GM19351 (cell line): ENCODE data around the gene S1PR4.
"Not testable (repeated sequence)": the region's sequence is repeated elsewhere in the genome, so short reads cannot be mapped to it uniquely, and the experiment has no call there.

ENCODE experiments used
- ATAC-seq: cut with Tn5 transposase; IDR thresholded peaks from one replicate; pipeline ENCODE4 v1.9.1; 2021; ENCODE audit warnings: mild to moderate bottlenecking, moderate library complexity; ENCODE audit not compliant: unreplicated experiment

Gene S1PR4

DNA sequence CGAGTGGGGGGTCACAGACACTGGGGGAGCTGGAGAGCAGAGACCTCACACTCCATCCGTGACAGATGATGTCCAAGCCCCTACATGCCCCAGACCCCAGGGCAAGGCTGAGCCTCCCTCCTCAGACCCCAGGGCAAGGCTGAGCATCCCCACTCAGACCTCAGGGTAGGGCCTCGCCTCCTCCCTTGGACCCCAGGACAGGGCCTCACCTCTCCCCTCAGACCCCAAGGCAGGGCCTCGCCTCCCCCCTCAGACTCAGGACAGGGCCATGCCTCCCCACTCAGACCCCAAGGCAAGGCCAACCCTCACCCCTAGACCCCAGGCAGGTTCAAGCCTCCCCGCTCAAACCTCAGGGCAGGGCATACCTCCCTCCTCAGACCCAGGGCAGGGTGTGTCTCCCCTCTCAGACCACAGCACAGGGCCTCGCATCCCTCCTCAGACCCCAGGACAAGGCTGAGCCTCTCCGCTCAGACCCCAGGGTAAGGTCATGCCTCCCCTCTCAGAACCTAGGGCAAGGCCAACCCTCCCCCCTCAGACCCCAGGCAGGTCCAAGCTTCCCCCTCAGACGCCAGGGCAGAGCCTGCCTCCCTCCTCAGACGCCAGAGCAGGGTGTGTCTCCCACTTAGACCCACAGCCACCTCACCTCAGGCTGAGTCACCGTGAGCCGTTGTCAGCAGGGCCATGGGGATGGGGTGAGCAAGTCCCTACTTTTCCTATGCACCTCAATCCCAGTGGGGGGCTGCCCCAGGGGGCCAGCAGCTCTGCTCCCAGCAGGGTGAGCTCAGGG, 1.7 kb upstream of the S1PR4 start:
- no peak for ATAC-seq

DNA sequence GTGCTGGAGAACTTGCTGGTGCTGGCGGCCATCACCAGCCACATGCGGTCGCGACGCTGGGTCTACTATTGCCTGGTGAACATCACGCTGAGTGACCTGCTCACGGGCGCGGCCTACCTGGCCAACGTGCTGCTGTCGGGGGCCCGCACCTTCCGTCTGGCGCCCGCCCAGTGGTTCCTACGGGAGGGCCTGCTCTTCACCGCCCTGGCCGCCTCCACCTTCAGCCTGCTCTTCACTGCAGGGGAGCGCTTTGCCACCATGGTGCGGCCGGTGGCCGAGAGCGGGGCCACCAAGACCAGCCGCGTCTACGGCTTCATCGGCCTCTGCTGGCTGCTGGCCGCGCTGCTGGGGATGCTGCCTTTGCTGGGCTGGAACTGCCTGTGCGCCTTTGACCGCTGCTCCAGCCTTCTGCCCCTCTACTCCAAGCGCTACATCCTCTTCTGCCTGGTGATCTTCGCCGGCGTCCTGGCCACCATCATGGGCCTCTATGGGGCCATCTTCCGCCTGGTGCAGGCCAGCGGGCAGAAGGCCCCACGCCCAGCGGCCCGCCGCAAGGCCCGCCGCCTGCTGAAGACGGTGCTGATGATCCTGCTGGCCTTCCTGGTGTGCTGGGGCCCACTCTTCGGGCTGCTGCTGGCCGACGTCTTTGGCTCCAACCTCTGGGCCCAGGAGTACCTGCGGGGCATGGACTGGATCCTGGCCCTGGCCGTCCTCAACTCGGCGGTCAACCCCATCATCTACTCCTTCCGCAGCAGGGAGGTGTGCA, 587 bp downstream of the S1PR4 start:
- no peak for ATAC-seq

DNA sequence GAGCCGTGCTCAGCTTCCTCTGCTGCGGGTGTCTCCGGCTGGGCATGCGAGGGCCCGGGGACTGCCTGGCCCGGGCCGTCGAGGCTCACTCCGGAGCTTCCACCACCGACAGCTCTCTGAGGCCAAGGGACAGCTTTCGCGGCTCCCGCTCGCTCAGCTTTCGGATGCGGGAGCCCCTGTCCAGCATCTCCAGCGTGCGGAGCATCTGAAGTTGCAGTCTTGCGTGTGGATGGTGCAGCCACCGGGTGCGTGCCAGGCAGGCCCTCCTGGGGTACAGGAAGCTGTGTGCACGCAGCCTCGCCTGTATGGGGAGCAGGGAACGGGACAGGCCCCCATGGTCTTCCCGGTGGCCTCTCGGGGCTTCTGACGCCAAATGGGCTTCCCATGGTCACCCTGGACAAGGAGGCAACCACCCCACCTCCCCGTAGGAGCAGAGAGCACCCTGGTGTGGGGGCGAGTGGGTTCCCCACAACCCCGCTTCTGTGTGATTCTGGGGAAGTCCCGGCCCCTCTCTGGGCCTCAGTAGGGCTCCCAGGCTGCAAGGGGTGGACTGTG, 1.2 kb downstream of the S1PR4 start:
- no peak for ATAC-seq

DNA sequence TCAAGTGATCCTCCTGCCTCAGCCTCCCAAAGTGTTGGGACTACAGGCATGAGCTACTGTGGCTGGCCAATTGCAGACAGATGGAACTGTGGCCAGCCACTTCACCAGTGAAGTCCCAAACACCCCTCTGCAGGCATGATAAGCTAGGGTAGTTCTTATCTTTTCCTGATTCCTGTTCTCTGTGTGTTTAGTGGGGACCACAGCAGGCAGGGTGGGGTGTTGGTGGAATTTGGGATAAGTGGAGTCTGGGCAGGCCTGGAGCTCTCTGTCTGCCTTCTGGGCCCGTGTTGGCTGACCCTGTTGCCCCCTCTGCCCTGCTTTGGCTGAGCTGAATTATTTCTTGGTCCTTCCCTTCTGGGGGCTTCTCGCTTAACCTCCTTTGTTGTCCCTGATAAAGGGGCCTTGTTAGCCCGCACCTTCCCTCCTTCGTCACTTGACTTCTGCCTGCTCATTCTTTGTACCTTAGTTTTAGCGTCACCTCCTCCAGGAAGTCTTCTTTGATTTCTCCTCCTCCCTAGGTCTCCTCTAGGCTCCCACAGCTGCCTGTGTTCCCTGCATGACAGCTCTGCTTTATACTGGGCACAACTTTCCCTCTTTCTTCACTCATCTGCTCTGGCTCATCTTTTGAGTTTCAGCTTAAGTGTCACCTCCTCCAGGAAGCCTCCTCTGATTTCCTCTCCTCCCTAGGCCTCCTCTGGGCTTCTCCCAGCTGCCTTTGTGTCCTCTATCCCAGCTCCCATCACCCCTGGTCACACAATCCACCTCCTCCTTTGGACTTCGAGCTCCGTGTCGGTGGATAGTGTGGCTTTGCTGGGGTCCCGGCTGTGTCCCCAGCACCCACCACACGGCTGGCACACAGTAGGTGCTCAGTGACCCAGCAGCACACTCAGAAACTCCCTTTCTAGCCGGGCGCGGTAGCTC, 5.4 kb downstream of the S1PR4 start:
- ATAC-seq = no peak

DNA sequence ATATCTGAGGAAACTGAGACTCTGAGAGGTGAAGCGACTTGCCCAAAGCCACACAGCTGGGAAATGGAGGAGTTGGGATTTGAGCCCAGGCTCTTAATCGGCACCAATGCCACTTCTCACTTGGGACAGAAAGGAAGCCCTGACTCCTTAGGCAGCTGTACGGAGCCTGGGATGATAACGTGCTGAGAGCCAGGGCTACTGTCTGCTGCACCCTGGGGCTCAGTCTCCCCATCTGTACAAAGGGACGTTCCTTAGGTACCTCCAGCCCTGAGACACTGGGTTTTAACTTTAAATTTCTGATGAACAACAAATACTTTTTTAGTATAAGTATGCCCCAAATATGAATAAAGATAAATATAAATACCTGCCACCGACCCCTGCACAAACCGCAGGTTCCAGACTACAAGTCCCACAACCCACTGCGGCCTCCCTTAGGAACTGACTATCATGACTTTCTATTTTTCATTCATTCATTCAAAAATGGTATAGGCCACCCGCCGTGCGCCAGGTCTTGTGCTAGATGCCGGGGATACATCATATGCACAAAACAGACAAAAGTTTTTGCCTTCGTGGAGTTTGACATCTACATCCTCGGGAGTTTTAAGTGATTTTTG, 6.4 kb downstream of the S1PR4 start:
- ATAC-seq = no peak

DNA sequence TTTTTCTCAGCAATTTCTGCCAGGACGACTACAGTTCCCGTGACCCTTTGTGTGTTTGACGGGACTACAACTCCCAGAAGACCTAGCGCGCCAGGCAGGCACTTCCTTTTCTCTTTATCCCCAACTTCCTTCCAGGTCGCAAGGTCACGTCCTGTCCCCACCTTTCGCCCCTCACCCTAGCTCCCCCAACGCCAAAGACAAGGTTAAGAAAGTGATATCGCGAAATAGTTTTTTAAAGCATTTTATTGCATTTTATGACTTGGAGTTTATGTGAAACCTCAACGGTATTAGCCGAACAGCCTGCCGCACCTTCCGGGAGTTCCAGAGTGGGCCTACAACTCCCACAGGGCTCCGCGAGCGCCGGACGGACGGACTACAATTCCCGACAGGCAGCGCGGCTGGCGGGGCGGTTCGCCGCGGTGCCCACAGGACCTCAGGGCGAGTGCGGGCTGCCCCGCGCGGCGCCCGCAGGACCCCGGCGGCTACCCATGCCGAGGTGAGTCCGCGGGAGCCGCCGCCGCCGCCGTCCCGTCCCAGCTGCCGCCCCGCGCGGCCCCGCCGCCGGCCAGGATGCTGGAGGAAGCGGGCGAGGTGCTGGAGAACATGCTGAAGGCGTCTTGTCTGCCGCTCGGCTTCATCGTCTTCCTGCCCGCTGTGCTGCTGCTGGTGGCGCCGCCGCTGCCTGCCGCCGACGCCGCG, 7.0 kb downstream of the S1PR4 start, which contains the start of gene NCLN:
TSS of gene NCLN (plus strand) at position 470 of the 699 bp plus-strand sequence. CDS start at position 571, 101 bp downstream.
- peak; percentile 72 for ATAC-seq

DNA sequence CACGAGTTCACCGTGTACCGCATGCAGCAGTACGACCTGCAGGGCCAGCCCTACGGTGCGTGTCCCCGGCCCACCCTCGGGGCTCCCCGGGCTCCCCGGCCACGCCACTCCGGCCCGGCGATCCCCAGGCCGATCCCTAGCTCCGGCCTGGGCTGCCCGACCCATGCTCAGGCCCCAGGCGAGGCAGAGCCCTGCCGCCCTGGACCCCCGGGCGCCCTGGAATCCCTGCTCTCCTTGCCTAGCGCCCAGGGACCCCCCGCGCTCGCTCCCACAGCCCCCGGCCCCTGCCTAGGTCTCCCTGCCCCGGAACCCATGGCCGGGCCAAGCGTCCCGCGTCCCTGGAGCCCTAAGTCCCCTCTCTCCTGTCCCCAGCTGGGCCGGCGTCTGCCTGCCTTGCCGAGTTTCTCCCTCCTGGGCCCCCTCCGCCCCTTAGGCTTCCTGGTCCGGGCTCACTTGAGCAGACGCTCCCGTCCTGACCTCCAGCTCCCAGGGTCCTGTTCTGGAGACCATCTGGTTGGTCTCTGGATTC, 7.7 kb downstream of the S1PR4 start:
- ATAC-seq = peak; percentile 2

DNA sequence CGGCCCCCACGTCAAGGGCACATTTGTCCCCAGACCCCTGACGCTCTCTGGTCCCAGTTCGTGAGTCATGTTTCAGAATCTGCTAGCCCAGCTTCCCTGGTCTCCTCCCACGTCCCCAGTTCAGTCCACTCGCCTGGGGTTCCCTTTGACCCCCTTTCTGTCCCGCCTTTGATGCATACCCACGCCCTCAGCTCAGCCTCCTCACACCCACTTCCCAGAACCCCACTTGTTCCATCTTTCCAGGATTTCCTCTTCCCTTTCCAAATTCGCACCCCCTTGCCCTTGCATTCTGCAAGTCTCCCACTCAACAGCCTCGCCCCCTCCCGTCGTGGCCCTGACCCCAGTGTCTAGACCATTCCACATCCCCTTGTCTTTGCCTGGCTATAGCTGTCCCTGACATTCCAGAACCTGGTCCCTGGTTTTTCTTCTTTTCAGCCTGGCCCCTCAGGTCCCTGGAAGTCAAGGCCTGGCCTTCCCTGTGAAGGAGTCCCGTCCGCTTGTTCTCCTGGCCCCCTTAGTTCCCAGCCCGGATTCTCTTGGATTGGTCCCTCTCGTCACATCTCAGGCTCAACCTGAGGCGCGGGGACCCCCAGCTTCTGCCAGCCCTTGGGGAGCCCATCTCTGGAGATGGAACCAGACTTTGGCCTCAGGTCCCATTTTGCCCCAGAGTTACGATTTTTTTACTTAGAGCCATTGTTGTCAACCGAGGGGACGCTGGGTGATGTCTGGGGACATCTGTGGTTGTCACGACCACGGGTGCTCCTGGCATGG, 8.5 kb downstream of the S1PR4 start:
- ATAC-seq = no peak

DNA sequence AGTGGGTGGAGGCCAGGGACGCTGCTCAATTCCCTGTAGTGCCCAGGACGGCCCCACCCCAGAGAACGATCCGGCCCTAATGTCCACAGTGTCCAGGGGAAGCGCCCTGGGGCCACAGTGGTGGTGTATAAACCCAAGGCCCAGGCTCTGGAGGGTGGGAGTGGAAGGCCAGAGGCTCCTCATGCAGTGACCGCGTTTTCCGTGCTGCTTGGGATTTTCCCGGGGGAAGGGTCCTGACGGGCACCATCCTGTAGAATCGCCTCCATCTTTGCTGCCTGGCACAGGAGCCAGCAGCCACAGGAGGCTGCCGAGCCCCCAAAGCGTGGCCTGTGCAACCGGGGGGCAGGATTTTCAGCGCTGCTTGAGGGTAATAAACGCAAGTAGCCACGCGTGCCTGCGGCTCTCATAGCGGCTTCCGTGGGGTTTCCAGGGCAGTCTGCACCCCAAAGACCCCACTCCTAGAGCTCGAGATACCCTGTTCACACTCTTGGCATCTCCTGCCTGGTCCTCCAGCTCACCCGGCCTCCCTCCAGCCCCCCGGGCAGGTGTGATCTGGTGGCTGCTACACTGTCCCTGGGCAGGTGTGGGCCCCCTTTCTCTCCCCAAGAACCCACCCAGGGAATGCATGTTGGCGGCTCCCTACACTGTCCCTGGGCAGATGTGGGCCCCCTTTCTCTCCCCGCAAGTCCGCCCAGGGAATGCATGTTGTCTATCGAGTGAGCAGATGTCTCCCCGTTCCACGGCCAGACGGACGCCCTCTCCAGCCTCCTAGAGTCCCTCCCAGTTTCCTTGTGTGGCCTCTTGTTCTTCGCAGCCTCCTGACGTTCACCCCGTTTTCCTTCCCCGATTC, 9.3 kb downstream of the S1PR4 start:
- ATAC-seq = no peak

DNA sequence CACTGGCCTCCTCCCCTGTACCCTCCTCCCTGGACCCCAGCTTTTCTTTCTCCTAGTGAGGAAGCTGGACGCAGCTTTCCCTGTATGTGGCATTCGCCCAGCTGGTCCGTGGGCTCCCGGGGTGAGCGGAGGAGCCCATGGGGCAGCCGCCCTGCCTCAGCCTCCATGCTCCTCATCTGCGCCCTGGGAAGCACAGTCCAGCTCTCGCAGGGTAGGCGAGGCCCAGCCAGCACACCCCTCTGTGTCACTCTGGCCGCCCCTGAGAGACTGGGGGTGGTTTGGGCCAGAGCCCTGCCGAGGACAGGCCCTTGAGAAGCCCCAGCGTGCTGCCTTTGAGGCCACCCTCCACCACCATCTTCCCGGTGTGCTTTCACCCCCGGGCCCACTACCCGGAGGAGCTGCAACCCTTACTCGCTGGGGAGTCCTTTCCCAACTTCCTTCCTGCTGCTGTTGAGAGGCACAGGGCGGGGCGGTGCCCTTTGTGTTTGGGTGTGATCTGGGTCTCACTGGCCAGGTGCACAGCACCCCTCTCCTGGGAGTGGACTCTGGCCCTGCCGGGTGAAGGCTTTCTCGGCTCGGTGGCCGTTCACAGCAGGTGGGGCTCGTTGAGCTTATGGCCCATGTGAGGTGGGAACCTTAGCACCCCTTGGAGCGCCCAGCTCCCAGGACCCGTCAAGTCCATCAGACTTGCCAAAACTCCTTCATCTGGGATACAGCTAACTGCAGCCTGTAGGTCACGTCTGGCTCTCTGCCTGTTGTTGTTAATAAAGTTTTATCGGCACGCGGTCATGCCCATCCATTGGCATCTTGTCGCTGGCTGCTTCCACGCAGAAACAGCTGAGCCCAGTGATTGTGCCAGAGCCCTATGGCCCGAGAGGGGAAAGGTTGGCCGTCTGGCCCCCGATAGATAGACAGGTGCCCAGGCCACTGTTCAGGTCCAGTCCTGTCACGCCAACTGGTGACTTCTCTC, 10.3 kb downstream of the S1PR4 start:
- ATAC-seq = no peak

DNA sequence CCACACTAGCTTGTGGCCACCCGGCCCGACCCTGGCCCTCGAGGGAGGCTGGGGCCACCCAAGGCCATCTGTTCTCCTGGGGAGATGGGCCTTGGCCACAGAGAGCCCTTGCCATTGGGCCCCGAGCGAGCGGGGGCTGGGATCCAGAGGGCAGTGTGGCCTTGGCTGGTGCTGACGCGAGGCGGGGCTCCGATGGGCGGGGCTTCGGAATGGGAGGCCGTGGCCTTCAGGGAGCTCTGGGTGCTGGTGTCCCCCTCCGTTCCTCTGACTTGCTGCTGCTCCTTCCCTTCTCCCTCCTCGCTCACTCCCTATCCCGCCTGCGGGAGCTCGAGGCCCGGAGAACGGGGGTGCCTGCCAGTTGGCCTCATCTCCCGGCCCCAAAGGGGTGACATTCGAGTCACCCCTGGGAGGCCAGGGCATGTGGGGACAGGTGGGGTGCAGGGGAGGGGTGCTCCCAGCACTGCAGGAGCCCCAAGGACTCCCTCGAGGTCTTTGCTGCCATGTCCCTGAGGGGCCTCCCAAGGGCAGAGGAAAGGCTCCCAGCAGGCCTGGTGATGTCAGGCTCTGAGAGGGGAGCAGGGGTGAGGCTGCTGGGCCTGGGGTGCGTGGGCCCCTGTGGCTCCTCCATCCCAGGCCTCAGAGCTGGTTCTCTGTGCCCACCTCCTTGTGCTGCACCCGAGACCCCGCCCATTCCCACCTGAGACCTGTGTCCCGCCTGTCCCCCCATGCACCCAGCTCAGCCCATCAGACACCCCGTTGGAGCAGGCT, 11.3 kb downstream of the S1PR4 start:
- ATAC-seq = no peak

DNA sequence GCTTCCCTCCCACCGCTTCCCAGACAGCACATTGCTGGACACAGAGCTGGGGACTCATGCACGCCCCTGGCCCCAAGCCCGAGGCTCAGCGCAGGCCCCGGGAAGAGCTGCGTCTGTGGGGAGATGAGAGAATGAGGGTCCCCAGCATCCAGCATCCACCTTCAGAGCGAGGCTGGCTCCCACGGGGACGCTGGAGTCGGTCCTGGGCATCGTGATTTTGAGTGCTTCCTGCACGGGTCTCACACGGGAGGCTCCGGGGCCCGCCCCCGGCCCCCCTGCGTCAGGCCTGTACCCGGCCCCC, 11.9 kb downstream of the S1PR4 start:
- ATAC-seq = no peak

DNA sequence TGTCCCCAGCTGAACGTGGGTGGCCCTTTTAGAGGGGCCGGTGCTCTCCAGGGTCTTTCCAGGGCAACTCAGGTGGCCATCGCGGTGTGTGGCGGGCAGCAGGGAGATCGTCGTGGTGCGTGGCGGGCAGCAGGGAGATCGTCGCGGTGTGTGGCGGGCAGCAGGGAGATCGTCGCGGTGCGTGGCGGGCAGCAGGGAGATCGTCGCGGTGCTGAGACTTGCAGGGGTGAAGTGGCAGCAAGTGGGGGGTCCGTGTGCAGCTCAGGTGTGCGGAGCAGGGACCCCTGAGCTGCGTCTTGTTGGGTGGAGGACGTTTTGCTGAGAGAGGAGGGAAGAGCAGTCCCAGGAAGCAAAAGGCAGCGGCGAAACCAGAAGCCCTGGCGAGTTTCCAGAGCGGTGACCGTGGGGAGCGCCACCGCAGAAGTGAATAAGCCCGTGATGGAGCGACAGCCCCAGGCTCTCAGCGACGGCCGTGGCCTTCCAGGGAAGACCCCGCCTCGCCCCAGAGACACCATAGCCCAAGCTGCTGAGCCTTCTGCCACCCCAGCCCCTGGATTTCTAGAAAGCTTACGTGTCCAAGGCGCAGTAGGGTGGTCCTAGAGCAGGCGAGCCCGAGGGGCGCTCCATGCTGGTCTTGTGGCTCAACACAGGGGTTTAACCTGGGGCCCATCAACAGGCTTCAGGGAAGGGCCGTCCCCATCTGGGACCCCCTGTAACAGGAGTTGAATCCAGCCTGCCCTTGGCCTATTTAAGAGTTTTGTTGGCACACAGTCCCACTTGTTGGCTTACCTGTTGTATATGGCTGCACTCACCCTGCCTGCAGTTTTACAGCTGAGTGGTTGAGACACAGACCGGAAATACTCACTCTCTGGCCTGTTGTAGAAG, 12.6 kb downstream of the S1PR4 start:
- ATAC-seq = no peak

DNA sequence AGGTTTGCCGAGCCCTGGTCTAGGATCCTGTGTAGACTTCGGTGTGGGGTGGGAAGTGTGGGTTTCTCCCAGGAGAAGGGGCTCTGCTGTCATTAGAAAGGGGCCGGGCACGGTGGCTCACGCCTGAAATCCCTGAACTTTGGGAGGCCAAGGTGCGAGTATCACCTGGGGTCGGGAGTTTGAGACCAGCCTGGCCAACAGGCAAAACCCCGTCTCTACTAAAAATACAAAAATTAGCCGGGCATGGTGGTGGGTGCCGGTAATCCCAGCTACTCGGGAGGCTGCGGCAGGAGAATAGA, 13.2 kb downstream of the S1PR4 start:
- not testable (repeated sequence) for ATAC-seq

DNA sequence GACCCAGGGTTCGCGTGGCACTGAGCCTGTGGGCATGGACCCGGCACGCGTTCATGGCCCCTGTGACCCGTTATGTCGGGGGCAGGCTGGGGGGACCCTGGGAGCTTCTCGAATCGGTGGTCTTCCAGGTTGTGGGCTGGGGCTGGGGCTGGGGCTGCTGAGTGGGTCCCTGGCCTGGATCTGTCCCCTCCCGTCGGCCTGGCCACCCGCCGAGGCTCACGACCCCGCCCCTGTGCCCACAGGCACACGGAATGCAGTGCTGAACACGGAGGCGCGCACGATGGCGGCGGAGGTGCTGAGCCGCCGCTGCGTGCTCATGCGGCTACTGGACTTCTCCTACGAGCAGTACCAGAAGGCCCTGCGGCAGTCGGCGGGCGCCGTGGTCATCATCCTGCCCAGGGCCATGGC, 13.7 kb downstream of the S1PR4 start:
- no peak for ATAC-seq
